OCI-LY1 (cell line): Measurements from ENCODE around the gene CGB2.
A peak's percentile ranks its signal among the peaks of the same experiment; 100 is the strongest.
"Not testable (repeated sequence)": the region's sequence is repeated elsewhere in the genome, so short reads cannot be mapped to it uniquely, and the experiment has no call there.

Experiments used
- H2AFZ ChIP-seq: fragments of 200-600 bp; sonication (generic), shearing (Covaris generic); 2 replicates; pipeline ENCODE4 v1.6.0; 2014; ENCODE audit warnings: antibody characterized with exemption, mild to moderate bottlenecking, low read length
- H3F3A ChIP-seq: fragments of 200-600 bp; sonication (generic), shearing (Covaris generic); 2 replicates; pipeline ENCODE4 v1.6.0; 2014; ENCODE audit warnings: mild to moderate bottlenecking, antibody characterized with exemption, low read length, moderate library complexity; ENCODE audit not compliant: insufficient read depth
- H3K27ac ChIP-seq: fragments of 200-600 bp; sonication (generic); 2 replicates; pipeline ENCODE4 v1.5.1; 2014; ENCODE audit warnings: low read length, mixed run types, mild to moderate bottlenecking, low read depth; ENCODE audit not compliant: poor library complexity, severe bottlenecking
- H3K27me3 ChIP-seq: fragments of 200-600 bp; sonication (generic); 2 replicates; pipeline ENCODE4 v1.6.0; 2014; ENCODE audit warnings: antibody characterized with exemption, mild to moderate bottlenecking, low read length, moderate library complexity; ENCODE audit not compliant: insufficient read depth
- H3K36me3 ChIP-seq: fragments of 200-600 bp; sonication (generic); 2 replicates; pipeline ENCODE4 v1.6.1; 2014; ENCODE audit warnings: mild to moderate bottlenecking, antibody characterized with exemption, low read length, moderate library complexity, mixed read lengths; ENCODE audit not compliant: insufficient read depth
- H3K4me1 ChIP-seq: fragments of 200-600 bp; sonication (generic); 2 replicates; pipeline ENCODE4 v1.5.1; 2014; ENCODE audit warnings: mild to moderate bottlenecking, low read length, moderate library complexity; ENCODE audit not compliant: insufficient read depth, severe bottlenecking
- H3K4me2 ChIP-seq: fragments of 200-600 bp; sonication (generic), shearing (Covaris generic); 2 replicates; pipeline ENCODE4 v1.6.1; 2014; ENCODE audit warnings: low read length
- H3K4me3 ChIP-seq: fragments of 200-600 bp; sonication (generic); 2 replicates; pipeline ENCODE4 v1.5.1; 2014; ENCODE audit warnings: low read length, low read depth, mild to moderate bottlenecking, mixed read lengths; ENCODE audit not compliant: poor library complexity, severe bottlenecking
- H3K79me2 ChIP-seq: fragments of 200-600 bp; shearing (Covaris generic); 2 replicates; pipeline ENCODE4 v1.6.1; 2016; ENCODE audit warnings: mixed run types, low read length, mixed read lengths; ENCODE audit not compliant: insufficient read depth
- H3K9ac ChIP-seq: fragments of 200-600 bp; sonication (generic), shearing (Covaris generic); 2 replicates; pipeline ENCODE4 v1.6.1; 2014; ENCODE audit warnings: mild to moderate bottlenecking, low read length, mixed read lengths
- H3K9me2 ChIP-seq: fragments of 200-600 bp; sonication (generic), shearing (Covaris generic); 2 replicates; pipeline ENCODE4 v1.6.1; 2014; ENCODE audit warnings: low read depth, mild to moderate bottlenecking, low read length, mixed read lengths
- H3K9me3 ChIP-seq: fragments of 200-600 bp; shearing (Covaris generic); 2 replicates; pipeline ENCODE4 v1.6.1; 2014; ENCODE audit warnings: low read length, mixed read lengths
- H4K20me1 ChIP-seq: fragments of 200-600 bp; sonication (generic), shearing (Covaris generic); 2 replicates; pipeline ENCODE4 v1.6.0; 2016; ENCODE audit warnings: mild to moderate bottlenecking, low read length; ENCODE audit not compliant: insufficient read depth
- EZH2 ChIP-seq: fragments of 200-600 bp; sonication (generic), shearing (Covaris generic); IDR thresholded peaks from 2 replicates; pipeline ENCODE4 v1.8.0; 2017; ENCODE audit warnings: borderline replicate concordance, mixed run types, mild to moderate bottlenecking, antibody characterized with exemption, low read length, moderate library complexity, mixed read lengths
- TF ChIP-seq, protein P1 (sequence below): fragments of 200-600 bp; sonication (generic), shearing (Covaris generic); IDR thresholded peaks from 2 replicates; pipeline ENCODE4 v1.5.1; 2017; ENCODE audit warnings: mild to moderate bottlenecking, antibody characterized with exemption, low read length, moderate library complexity, mixed read lengths

CGB2 gene

DNA sequence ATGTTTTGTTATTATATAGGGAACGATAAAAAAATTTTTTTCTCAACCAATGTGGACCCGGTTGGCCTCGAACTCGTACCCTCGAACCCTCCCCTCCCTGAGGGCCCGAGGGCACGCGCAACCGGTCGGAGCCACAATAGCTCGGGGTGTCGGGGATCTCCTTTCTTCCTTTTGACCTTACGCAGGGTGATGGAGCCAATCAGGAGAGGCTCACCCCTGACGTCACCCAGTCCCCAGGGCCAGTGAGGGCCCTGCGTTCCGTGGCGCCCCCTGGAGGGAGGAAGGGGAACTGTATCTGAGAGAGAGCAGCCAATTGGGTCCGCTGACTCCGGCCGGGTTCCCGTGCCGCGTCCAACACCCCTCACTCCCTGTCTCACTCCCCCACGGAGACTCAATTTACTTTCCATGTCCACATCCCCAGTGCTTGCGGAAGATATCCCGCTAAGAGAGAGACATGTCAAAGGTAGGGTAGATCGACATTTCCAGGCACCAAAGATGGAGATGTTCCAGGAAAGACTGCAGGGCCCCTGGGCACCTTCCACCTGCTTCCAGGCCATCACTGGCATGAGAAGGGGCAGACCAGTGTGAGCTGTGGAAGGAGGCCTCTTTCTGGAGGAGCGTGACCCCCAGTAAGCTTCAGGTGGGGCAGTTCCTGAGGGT lies at the start of gene CGB2:
CGB2 (plus strand) TSS at position 249 of the 660 bp plus-strand sequence; CDS start at position 455, 206 bp downstream.
- not testable (repeated sequence) for H3K27ac ChIP-seq, H3F3A ChIP-seq, H3K4me2 ChIP-seq, H3K27me3 ChIP-seq, H3K4me1 ChIP-seq, H3K36me3 ChIP-seq, H2AFZ ChIP-seq, H4K20me1 ChIP-seq, H3K79me2 ChIP-seq, H3K9ac ChIP-seq, H3K4me3 ChIP-seq, H3K9me2 ChIP-seq, H3K9me3 ChIP-seq
- TF ChIP-seq, protein P1, sequence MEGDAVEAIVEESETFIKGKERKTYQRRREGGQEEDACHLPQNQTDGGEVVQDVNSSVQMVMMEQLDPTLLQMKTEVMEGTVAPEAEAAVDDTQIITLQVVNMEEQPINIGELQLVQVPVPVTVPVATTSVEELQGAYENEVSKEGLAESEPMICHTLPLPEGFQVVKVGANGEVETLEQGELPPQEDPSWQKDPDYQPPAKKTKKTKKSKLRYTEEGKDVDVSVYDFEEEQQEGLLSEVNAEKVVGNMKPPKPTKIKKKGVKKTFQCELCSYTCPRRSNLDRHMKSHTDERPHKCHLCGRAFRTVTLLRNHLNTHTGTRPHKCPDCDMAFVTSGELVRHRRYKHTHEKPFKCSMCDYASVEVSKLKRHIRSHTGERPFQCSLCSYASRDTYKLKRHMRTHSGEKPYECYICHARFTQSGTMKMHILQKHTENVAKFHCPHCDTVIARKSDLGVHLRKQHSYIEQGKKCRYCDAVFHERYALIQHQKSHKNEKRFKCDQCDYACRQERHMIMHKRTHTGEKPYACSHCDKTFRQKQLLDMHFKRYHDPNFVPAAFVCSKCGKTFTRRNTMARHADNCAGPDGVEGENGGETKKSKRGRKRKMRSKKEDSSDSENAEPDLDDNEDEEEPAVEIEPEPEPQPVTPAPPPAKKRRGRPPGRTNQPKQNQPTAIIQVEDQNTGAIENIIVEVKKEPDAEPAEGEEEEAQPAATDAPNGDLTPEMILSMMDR: peak; percentile 46; the same call in 1 of the 2 replicates

- H4K20me1 ChIP-seq: no peaks in the 10 kb centered on the region
- no peak overlapping the region for H3K27ac ChIP-seq
- H3K9ac ChIP-seq: no peak overlapping the region
- peaks cover 42% of the 10 kb centered on the region for H3K36me3 ChIP-seq
- H3K4me2 ChIP-seq: no peak overlapping the region
- peaks cover 6% of the 10 kb centered on the region for H3K4me1 ChIP-seq
- H3F3A ChIP-seq: no peaks in the 10 kb centered on the region
- TF ChIP-seq, protein P1: no peak
- TF ChIP-seq EZH2: no peak
- H3K27me3 ChIP-seq: no peaks in the 10 kb centered on the region
- H3K4me3 ChIP-seq: no peak overlapping the region
- H2AFZ ChIP-seq: no peak overlapping the region
- H3K9me2 ChIP-seq: no peaks in the 10 kb centered on the region
- H3K9me3 ChIP-seq: no peaks in the 10 kb centered on the region
- H3K79me2 ChIP-seq: no peaks in the 10 kb centered on the region
Measured at GRCh38 chr19:48982280-48982679, 49.4 kb upstream of the CGB2 start.

DNA sequence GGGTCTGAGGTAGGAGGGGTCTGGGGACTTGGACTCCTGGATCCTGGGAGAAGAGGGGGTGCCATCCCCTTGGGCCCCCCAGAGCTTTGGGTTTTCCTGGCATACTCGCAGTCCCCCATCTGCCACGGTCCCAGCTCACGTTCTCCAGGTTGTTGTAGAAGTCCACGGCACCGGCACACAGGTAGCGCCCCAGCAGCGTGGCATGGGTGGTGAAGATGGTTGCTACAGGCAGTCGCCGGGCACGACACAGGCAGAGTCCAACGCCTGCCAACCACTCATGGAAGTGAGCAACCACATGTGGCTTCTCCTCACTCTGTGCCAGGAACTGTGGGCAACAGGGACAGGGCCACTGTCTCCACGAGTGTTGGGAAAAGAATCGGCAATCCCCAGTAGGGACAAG lies 46.0 kb upstream of the CGB2 start:
- Histone ChIP-seq H4K20me1 (no peaks in the 10 kb centered on the region), H3K36me3 (peaks cover 46% of the 10 kb centered on the region), H3K9ac (no peak overlapping the region), H3K4me2 (no peak overlapping the region), H3K79me2 (no peaks in the 10 kb centered on the region), H3K4me1 (peaks cover 14% of the 10 kb centered on the region), H2AFZ (no peak overlapping the region), H3K27me3 (no peaks in the 10 kb centered on the region), H3K4me3 (no peak overlapping the region), H3K9me3 (no peaks in the 10 kb centered on the region), H3F3A (no peaks in the 10 kb centered on the region), H3K27ac (no peak overlapping the region), H3K9me2 (no peaks in the 10 kb centered on the region)
- TF ChIP-seq, protein P1: no peak
- TF ChIP-seq EZH2: no peak
